HL-60/S4 treated with phorbol 12-myristate 13-acetate at 8.2 ng/mL for 4 days and 3 days (cell line): ENCODE results near the gene RUNX2.
"Not testable (repeated sequence)": the region's sequence is repeated elsewhere in the genome, so short reads cannot be mapped to it uniquely, and the experiment has no call there.

Experiments
- in situ Hi-C: fragments of 300-500 bp; cut with MboI; formaldehyde crosslinking; loops from 2 replicates; pipeline ENCODE4 v1.15.0; 2022; ENCODE audit warnings: low sequenced_read_pairs

RUNX2 gene

GRCh38 chr6:45658958-45659357 lies 330.8 kb downstream of the RUNX2 start:
- in situ Hi-C loops = no loop called here

DNA sequence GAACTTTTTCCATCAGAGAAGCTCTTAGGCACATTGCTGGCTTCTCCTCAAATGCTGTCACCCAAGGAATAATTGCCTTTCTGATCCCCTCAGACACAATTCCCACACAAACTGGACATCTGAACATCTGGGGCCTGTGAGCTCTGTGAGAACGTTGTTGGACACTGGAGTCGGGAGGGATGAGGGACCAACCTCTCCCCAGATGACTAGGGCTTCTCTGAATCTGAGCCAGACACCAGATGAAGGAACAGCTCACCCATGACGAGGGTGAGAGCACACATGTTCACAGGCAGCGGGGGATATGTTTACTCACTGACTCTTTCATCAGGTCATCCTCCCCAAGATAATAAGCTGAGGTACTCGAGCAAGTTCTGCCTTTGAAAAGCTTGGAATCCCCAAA lies 333.5 kb downstream of the RUNX2 start:
- in situ Hi-C loops = no loop called here

GRCh38 chr6:45663251-45664221 lies 335.4 kb downstream of the RUNX2 start:
- in situ Hi-C loops = no loop called here

GRCh38 chr6:45664707-45665106 lies 336.6 kb downstream of the RUNX2 start:
- in situ Hi-C loops = no loop called here

DNA sequence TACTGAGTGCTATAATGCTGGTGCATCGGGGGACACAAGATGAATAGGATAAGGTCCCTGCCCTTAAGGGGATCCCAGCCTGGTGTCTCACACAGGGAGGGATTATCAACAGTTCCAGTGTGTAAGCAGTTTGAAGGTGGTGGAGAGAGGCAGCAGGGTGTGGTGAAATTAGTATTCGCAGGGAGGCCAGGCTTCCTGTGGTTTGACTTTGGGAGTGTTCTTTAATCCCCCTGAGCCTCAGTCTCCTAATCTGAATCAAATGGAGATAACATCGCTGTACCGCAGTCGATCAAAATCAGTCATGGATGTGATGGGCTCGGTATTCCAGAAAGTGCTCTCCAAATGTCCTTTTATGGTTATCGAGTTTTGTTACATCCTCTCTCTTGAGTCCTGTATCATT lies 337.7 kb downstream of the RUNX2 start:
- in situ Hi-C loops = no loop called here

DNA sequence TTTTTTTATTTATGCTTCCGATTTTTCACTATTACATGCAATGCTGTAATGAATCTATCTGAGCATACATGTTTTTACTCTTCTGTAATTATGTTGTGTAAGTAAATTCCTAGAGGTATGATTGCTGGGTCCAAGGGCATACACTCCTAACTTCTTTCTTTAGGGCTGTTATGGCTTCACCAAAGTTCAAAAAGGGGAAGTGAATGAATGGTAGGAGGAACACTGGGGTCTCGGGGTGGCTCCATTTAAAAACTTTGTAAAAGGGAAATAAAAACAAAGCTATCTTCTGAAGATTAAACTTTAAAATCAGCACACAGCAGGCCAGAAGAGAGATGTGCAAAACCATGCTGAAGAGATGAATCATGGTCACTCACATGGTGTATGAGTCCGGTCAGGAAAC lies 338.7 kb downstream of the RUNX2 start:
- in situ Hi-C loops = no loop called here

GRCh38 chr6:45667300-45667699 lies 339.2 kb downstream of the RUNX2 start:
- in situ Hi-C loops = no loop called here

- in situ Hi-C loops = no loop called here
These were observed 339.6 kb downstream of the RUNX2 start for GRCh38 chr6:45667766-45668165.

GRCh38 chr6:45668705-45669104 lies 340.6 kb downstream of the RUNX2 start:
- in situ Hi-C loops = no loop called here

DNA sequence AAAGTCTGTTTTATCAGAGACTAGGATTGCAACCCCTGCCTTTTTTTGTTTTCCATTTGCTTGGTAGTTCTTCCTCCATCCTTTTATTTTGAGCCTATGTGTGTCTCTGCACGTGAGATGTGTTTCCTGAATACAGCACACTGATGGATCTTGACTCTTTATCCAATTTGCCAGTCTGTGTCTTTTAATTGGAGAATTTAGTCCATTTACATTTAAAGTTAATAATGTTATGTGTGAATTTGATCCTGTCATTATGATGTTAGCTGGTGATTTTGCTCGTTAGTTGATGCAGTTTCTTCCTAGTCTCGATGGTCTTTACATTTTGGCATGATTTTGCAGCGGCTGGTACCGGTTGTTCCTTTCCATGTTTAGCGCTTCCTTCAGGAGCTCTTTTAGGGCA lies 345.0 kb downstream of the RUNX2 start:
- in situ Hi-C loops = not testable (repeated sequence)

GRCh38 chr6:45675166-45675565 lies 347.0 kb downstream of the RUNX2 start:
- in situ Hi-C loops = not testable (repeated sequence)

GRCh38 chr6:45675634-45676033 lies 347.5 kb downstream of the RUNX2 start:
- in situ Hi-C loops = no loop called here

GRCh38 chr6:45676380-45676779 lies 348.2 kb downstream of the RUNX2 start:
- in situ Hi-C loops = no loop called here

DNA sequence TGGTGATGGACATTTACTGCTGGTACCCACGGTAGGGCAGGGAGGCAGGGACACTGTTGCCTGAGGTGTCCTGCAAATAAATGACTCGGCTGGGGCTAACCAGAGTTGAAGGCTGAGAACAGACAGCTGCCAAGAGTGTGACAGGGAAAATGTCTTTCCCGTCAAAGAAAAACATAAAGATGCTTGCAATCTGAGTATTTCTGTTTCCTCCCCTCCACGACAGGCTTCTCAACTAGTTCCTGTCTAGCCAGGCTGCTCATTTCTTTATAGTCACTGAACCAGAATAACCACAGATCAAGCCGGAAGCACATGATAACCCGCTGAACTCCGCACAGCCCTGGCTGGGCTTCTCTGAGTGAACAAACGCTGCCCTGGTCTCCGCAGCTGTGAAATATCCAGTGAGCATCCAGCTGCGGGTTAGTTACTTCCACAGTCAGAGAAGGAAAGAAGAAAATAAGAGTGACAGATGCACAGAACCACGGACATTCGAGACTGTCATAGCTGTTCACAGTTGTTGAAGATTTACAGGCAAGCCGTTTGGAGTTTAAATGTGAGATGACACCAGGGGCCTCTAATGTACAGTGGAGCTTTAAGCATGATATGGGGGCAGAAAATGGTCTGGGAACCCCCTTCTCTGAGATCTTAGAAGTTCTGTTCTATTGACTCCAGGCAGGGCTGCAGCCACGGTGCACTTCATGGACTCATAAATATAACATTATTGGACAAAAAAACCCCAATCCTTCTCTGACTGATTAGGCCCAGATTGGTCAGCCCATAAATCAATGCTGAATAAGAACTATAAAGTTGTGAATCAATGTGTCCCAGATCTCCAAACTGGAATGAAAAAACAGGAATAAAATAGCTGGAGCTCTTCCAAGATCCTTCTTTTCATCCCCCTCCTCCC lies 349.5 kb downstream of the RUNX2 start:
- in situ Hi-C loops = no loop called here

DNA sequence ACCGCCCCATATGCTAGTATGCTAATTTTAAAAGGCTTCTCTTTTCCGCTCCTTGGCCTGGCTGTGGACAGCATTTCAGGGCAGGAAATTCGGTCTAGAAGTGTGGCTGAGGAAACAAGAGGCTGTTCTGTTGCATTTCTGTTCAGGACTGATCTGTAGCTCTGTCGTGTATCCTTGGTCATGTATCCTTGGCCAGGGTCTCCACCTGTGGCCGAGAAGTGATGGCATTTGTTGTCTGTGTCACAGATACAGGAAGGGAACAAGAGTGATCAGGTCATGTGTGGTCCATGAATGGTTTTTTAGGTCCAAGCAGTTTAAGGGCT lies 350.1 kb downstream of the RUNX2 start:
- in situ Hi-C loops = no loop called here

DNA sequence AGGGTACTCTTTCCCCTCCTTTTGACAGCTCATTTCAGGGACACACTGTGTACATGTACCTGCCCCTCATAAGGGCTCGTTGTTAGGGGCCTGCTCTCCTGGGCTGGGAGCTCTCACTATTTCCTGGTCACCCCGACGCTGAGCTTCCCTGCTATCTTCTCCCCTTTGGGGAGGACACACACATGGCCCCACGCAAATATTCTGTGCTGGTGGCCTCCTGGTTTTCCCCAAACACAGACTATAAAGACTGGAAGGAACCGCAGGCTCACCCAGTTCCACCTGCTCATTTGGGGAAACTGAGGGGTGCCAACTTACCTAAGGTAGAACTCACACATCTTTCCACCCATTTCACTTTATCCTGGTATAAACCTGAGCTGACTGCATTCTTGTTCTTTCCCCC lies 351.0 kb downstream of the RUNX2 start:
- in situ Hi-C loops = no loop called here

DNA sequence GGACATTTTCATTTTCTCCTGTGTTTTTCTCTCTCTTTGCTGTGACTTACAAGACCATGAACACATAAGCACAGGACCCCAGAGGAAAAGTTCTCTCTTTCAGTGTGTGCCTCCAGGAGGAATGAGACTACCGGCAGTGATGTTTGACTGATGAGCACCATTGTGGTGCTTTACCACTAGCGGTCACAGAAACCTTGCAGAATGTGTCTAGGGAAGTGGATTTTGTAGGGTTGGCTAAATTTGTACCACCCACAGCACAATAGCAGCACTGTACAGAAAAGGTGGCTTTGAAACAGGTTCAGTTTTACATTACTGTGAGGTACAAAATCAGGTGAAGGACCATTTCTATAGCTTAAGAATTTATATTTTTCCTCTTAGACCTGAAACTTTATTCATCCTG lies 351.5 kb downstream of the RUNX2 start:
- in situ Hi-C loops = no loop called here

GRCh38 chr6:45681860-45682511 lies 353.9 kb downstream of the RUNX2 start:
- in situ Hi-C loops = no loop called here

GRCh38 chr6:45684476-45684875 lies 356.3 kb downstream of the RUNX2 start:
- in situ Hi-C loops = no loop called here

DNA sequence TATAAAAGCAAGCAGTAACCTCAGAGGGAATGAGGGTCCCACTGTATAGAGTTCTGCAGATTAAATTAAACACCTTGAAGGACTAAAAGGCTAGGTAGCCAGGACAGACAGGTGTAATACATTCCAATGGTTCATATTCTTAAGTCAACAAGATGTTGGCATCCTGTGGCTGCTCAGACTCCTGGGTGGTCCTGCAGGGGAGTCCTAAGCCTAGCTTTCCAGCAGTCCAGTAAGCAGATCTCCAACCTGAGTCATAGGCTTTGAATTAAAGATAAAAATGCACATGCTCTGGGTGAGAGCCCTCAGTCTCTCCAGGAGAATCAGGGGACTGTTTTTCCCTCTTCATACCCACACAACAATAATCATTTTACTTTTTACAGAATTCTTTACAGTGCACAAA lies 356.9 kb downstream of the RUNX2 start:
- in situ Hi-C loops = no loop called here

GRCh38 chr6:45686841-45687569 lies 358.9 kb downstream of the RUNX2 start:
- in situ Hi-C loops = no loop called here
